ENCODE results near the gene CCNL1.
"Not testable (repeated sequence)": the region's sequence is repeated elsewhere in the genome, so short reads cannot be mapped to it uniquely, and the experiment has no call there.

Gene CCNL1

DNA sequence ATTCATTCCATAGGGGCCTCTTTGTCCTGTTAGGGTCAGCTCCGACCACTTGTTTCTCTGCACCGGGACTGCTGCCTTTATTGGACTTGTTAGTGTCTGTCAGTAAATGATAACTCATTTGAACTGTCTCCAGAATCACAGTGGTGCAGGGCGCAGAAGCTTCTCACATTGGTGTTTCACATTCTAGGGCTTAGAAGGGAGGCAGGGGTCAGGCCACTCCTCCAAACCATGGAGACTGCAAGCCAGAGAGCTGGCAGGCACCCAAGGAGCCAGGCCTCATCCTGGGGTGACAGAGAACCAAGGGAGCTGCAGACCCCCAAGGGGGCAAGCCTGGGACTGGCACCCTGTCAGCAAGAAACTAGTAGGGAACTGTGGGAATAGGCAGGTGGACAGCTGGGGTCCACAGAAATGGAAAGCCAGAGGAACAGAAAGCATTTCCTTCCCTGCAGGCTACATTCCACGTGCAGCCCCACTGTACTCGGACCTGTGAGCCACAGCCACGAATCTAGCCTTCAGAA lies 49.1 kb downstream of the CCNL1 start:
- in situ Hi-C loops (cut with HindIII; ENCODE audit: low pct_unique_long_range_greater_than_20kb, low sequenced_read_pairs), result no loop called here
- no peak for TF ChIP-seq JUND (IDR thresholded peaks at IDR 0.05; ENCODE audit: low read depth)
- DNase-seq (ENCODE audit: low read depth in 1 of 2, low spot score in 1 of 2), result no peak

DNA sequence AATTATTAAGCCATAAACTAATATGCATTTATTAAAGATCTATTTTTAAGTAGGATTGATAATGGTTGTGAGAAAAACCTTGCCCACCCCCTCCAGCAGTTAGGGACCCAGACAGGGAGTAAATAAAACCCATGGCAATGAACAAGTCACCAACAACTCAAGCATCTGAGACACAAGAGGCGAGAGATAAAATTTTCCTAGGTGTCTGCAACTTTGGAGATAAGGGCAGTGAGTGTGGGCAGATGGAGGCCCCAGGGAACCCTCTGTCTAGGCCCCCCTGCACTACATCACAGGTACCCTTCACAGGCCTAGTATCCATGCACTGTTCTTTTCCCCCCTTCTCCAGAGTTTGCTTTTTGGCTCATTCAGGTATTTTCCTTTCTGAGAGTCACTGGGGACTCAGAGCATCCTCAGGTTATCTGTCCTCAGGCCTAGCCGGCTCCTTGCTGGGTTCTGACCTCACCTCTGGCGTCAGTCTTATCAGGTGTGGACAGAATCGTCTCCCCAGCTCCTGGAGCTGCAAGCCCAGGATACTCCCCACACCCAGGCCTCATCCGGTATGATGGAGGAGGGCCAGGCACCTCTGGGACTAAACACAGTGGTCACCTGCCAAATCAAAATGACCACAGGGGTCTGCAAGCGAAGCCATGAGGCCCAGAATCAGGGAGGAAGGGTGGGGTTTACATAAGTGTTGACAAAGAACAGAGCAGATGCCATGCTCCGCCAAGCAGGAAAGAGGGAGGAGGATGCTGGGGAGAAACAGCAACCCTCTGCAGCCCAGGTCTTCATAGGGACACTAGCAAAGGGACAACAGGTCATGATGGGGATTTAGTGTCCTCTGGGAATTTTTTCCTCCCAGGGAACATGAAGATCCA lies 50.4 kb downstream of the CCNL1 start:
- in situ Hi-C loops (cut with HindIII; ENCODE audit: low pct_unique_long_range_greater_than_20kb, low sequenced_read_pairs), result no loop called here
- TF ChIP-seq JUND (IDR thresholded peaks at IDR 0.05; ENCODE audit: low read depth), result no peak
- no peak for DNase-seq (ENCODE audit: low read depth in 1 of 2, low spot score in 1 of 2)

DNA sequence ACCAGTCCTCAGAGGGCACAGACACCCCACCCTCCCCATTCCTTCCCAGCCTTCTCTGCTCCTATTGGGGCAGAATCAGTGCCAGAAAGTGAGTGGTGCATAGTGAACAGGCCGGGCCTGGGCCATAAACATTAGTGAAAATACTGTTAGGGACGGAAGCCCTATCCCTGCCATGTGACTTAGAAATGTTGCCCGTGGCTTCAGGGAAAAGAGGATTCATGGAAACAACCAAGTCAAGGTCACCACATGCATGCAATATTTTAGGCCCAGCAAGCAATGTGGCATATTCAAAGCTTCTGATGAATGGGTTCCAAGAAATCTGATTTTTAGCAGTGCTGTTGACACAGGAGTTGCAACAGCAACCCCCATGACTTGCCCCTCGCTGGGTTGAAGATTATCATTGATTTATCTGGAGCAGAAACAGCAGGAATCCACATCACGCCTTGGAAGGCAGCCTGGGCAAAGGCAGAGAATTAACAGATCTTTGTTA lies 52.3 kb downstream of the CCNL1 start:
- no peak for DNase-seq (ENCODE audit: low read depth in 1 of 2, low spot score in 1 of 2)
- TF ChIP-seq JUND (IDR thresholded peaks at IDR 0.05; ENCODE audit: low read depth), result no peak
- in situ Hi-C loops (cut with HindIII; ENCODE audit: low pct_unique_long_range_greater_than_20kb, low sequenced_read_pairs), result no loop called here

DNA sequence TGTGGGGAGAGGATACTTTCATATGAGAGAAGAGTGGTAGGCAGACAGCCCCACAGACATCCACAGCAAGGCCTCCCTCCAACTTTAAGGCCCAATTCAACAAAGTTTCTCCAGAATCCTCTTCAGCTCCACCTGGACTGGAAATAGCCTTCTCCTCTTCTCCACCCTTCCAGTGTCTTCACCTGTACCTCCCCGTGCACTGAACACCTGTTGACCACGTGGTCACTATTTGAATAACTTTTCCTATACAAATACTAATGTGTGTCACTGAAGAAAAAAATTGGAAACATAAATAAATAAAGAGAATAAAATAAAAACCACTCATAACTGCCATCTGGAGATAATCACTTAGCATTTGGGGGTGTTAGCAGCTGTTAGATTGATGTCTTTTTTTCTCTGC lies 52.9 kb downstream of the CCNL1 start:
- in situ Hi-C loops (cut with HindIII; ENCODE audit: low pct_unique_long_range_greater_than_20kb, low sequenced_read_pairs), result no loop called here
- no peak for TF ChIP-seq JUND (IDR thresholded peaks at IDR 0.05; ENCODE audit: low read depth)
- DNase-seq (ENCODE audit: low read depth in 1 of 2, low spot score in 1 of 2), result no peak

DNA sequence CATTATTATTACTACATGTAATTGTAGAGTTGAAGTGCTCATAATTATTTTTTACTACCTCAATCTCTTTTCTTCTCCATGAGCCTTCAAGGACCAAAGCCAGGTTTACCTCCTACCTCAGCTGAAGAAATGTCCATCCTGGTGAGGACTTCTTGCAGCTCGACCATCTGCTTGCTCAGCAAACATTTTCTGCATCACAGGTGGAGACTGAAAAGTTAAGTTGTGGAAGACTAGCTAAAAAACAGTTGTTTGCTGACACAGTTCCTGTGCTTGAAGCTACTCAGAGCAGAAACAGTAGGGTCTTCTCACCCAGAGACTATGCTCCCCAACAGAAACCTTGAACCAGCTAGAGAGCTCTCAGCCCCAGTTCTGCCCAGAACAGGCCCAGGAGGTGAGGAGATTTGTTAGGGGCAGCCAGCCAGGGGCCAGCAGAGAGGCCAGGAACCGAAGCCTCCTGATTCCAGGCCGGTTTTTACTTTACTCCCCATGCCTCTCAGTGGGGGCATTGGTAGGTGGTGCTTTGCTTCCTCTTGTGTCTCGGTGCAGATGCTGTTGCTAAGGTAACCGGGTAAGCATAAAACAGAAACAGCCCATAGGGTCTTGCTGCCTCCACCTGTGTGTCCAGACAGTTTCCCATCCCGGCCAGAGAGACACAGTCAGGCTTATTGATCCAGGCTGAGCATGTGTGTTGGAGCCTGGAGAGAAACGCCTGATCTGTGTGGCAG lies 54.9 kb downstream of the CCNL1 start:
- in situ Hi-C loops (cut with HindIII; ENCODE audit: low pct_unique_long_range_greater_than_20kb, low sequenced_read_pairs), result no loop called here
- no peak for TF ChIP-seq JUND (IDR thresholded peaks at IDR 0.05; ENCODE audit: low read depth)
- DNase-seq (ENCODE audit: low read depth in 1 of 2, low spot score in 1 of 2), result no peak

DNA sequence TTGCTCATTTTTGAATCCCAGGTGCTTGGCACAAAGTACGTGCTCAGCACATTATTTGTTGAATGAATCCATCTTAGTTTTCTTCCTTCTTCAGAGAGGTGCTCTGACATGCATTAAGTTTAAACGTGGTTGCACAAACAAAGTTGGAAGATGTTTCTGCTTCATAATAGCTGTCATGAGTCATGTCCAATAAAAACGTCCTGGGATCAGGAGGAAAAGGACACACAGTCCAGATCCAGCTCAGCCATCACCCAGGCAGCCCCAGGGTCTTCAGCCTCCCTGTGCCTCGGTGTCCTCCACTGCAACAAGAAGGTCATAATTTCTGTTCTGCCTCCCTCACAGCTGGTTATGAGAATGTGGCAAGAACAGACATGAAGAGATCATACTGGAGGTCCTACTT lies 55.4 kb downstream of the CCNL1 start:
- in situ Hi-C loops (cut with HindIII; ENCODE audit: low pct_unique_long_range_greater_than_20kb, low sequenced_read_pairs), result no loop called here
- DNase-seq (ENCODE audit: low read depth in 1 of 2, low spot score in 1 of 2), result no peak
- TF ChIP-seq JUND (IDR thresholded peaks at IDR 0.05; ENCODE audit: low read depth), result no peak

DNA sequence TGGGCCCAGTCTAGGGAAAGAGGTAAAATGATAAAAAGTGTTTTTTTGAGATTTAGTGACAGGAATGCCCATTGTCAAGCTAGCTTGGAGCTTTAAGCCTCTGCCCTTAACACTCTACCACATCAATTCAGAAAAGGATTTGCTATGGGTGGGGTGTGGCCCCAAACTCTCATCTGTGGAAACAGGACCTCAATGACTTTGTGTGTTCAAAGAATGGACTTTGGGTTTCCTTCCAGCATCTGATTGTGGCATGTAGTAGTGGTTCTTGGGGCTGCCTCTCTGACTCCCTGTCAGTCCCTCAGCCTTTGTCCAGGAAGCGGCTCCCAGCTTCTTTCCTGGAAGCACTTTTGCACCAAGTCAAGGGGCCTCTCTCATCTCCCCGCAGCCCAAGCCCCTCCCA lies 56.1 kb downstream of the CCNL1 start:
- DNase-seq (ENCODE audit: low read depth in 1 of 2, low spot score in 1 of 2), result no peak
- in situ Hi-C loops (cut with HindIII; ENCODE audit: low pct_unique_long_range_greater_than_20kb, low sequenced_read_pairs), result no loop called here
- no peak for TF ChIP-seq JUND (IDR thresholded peaks at IDR 0.05; ENCODE audit: low read depth)

DNA sequence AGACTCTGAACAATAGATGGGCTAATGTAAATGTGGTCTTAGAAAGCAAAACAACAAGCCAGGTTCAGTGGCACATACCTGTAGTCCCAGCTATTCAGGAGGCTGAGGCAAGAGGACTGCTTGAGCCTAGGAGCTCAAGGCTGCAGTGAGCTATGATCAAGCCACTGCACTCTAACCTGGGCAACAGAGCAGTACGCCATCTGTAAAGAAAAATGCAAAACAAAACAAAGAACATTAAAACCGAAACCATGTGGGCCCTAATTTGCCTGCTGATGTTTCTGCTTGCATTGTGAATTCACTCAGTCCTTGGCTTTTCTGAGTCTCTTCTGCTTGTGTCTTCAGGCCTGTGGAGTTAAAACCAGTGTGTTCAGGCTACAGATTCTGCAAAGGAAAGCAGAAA lies 56.7 kb downstream of the CCNL1 start:
- DNase-seq (ENCODE audit: low read depth in 1 of 2, low spot score in 1 of 2), result no peak
- in situ Hi-C loops (cut with HindIII; ENCODE audit: low pct_unique_long_range_greater_than_20kb, low sequenced_read_pairs), result no loop called here
- TF ChIP-seq JUND (IDR thresholded peaks at IDR 0.05; ENCODE audit: low read depth), result no peak

DNA sequence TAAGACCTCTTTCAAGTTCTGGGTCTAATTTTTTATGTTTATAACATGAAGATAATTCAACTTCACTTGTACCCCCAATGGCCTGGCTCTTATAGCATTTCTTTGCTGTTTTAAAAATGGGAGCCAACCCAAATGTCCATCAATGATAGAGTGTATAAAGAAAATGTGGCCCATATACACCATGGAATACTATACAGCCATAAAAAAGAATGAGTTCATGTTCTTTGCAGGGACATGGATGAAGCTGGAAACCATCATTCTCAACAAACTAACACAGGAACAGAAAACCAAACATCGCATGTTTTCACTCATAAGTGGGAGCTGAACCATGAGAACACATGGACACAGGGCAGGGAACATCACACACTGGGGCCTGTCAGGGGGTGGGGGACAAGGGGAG lies 57.4 kb downstream of the CCNL1 start:
- DNase-seq (ENCODE audit: low read depth in 1 of 2, low spot score in 1 of 2); in situ Hi-C loops (cut with HindIII; ENCODE audit: low pct_unique_long_range_greater_than_20kb, low sequenced_read_pairs): not testable (repeated sequence)

DNA sequence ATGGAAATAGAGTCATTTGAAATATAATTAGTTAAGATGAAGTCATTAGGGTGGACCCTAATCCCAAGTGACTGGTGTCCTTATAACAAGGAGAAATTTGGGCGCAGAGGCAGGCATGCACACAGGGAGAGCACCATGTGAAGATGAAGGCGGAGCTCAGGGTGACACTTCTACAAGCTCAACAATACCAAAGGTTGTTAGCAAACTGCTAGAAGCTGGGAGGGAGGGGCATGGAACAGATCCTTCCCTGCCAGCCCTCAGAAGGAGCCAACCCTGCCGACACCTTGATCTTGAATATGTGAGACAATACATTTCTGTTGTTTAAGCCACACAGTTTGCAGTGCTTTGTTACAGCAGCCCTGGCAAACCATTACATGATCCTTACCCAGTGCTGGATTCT lies 57.8 kb downstream of the CCNL1 start:
- no peak for TF ChIP-seq JUND (IDR thresholded peaks at IDR 0.05; ENCODE audit: low read depth)
- DNase-seq (ENCODE audit: low read depth in 1 of 2, low spot score in 1 of 2), result no peak
- in situ Hi-C loops (cut with HindIII; ENCODE audit: low pct_unique_long_range_greater_than_20kb, low sequenced_read_pairs), result no loop called here

DNA sequence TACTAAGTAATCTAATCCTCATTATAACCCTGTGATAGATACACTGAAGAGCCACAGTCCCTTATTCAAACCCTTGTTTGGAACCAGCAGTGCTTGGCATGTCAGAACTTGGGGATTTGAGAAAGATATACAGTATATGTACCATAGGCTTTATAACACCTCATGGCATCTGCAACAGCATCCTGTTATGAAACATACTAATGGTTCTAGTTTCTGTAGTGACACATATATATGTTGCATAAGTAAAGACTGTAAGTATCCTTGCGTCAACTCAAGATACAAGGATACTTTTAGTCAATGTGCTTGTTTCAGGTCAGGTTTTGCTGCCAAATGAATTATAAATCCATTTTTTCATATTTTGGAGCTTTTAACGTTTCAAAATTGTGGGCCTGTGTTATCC lies 58.5 kb downstream of the CCNL1 start:
- no peak for TF ChIP-seq JUND (IDR thresholded peaks at IDR 0.05; ENCODE audit: low read depth)
- no peak for DNase-seq (ENCODE audit: low read depth in 1 of 2, low spot score in 1 of 2)
- in situ Hi-C loops (cut with HindIII; ENCODE audit: low pct_unique_long_range_greater_than_20kb, low sequenced_read_pairs), result no loop called here

DNA sequence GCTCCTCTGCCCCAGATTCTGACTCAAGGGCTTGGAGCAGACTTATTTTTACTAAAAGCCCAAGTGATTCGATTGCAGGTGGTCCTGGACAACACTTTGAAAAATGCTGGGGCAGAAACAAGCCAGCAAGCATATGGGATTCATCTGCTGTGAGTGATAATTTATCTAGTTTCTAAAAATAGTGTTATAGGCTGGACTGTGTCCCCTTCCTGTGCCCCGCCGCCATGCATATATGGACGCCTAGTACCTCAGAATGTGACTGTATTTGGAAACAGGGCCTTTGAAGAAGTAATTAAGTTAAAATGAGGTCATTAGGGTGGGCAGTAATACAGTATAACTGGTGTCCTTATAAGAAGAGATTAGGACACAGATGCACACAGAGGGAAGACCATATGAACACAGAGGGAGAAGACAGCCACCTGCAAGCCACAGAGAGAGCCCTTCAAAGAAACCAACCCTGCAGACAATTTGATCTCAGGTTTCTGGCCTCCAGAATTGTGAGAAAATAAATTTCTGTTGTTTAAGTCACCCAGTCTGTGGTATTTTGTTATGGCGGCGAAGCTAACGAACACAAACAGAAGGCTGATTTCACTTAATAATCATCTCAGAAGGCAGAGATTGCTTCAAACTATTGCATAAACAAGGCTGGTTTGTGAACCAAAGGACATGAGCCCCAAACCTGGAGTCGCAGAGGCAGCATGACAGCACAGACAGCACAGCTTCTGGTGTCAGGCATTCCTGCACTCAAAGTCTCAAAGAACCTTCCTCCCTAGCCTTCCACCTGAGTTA lies 59.1 kb downstream of the CCNL1 start:
- in situ Hi-C loops (cut with HindIII; ENCODE audit: low pct_unique_long_range_greater_than_20kb, low sequenced_read_pairs), result no loop called here
- DNase-seq (ENCODE audit: low read depth in 1 of 2, low spot score in 1 of 2), result no peak
- no peak for TF ChIP-seq JUND (IDR thresholded peaks at IDR 0.05; ENCODE audit: low read depth)
